NT2/D1 (cell line): Measurements from ENCODE around the gene RGS7.

ENCODE experiments used
- SUZ12 ChIP-seq: IDR thresholded peaks from 2 replicates; pipeline ENCODE4 v1.6.1; 2011; ENCODE audit not compliant: insufficient read length, insufficient read depth; ENCODE audit errors: extremely low read depth
- YY1 ChIP-seq: IDR thresholded peaks from 2 replicates; pipeline ENCODE4 v1.6.1; 2011; ENCODE audit not compliant: insufficient read length, insufficient read depth
- ZNF274 ChIP-seq: IDR thresholded peaks from 2 replicates; pipeline ENCODE4 v1.6.1; 2011; ENCODE audit warnings: mild to moderate bottlenecking, low read depth, low read length

DNA sequence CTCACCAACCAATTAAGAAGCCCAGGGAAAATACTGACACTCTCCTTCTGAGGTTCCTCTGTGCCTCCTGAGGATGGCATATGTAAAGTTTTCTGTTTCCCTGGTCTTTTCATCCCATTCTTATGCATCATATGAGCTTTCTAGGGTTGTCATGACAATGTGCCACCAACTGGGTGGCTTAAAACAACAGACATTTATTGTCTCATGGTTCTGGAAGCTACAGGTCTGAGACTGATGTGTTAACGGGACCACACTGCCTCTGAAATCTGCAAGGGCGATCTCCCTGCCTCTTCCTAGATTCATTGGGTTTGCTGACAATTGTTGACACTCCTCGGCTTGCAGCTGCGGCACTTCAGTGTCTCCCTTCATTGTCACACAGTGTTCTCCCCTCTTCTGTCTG lies 308.4 kb downstream of the RGS7 start:
- TF ChIP-seq ZNF274 = no peak
- no peak for TF ChIP-seq YY1
- TF ChIP-seq SUZ12 = no peak
